Stimulated activated CD4-positive, alpha-beta T cell treated with anti-CD3 and anti-CD28 coated beads, TNF-alpha, amount 100 ng/mL, for 1 hour (primary cell): ENCODE results near the gene PPM1J.
"Not testable (repeated sequence)": the region's sequence is repeated elsewhere in the genome, so short reads cannot be mapped to it uniquely, and the experiment has no call there.

Experiments
- DNase-seq, 3 donors: peaks; one replicate each; pipeline ENCODE4 v3.0.0-alpha.2; 2020; ENCODE audit warnings: low read depth in 3 of 3, low spot score in 1 of 3

PPM1J gene

GRCh38 chr1:112715264-112716053, at the start of gene PPM1J:
Gene PPM1J (minus strand): TSS chr1:112715332. CDS start chr1:112715301, 31 bp downstream.
- DNase-seq, result peak; percentile 93 to 94 (median 93)

DNA sequence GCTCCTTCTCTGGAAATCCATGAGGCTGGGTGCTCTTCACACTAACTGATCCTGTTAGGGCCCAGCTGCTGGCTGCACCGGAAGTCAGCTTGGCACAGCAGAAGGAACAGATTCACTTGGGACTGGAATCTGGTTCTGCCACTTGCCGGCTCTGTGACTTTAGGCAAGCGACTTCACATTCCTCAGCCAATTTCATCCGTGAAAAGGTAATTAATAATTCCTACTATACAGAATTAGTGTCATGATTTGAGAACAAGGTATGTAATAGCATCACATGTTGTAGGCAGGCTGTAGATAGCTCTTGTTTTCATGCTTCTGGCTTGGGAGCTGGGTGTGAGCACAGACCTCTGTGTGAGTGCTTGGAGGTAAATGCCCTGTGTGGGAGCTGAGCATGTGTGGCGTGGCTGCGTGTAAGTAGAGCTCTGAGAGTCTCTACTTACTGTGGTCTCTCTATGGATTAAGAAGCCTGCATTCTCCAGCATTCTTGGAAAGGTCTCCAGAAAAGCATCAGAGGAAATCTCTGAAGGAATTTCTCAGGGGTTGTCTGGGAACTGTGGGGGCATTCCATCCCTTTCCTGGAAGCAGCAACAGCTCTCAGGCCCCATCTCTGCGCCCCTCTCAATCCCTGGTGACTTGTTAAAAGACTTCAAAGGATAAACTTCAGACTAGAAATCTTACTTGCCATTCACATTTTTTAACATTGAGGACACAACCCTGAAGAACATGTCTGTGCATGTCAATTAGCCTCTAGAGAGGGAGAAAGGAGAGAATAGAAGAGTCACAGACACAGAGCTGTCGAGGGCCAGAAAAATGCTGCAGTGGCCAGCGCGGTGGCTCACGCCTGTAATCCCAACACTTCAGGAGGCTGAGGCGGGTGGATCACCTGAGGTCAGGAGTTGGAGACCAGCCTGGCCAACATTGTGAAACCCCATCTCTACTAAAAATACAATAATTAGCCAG, 47.7 kb upstream of the PPM1J start:
- DNase-seq, result no peak

DNA sequence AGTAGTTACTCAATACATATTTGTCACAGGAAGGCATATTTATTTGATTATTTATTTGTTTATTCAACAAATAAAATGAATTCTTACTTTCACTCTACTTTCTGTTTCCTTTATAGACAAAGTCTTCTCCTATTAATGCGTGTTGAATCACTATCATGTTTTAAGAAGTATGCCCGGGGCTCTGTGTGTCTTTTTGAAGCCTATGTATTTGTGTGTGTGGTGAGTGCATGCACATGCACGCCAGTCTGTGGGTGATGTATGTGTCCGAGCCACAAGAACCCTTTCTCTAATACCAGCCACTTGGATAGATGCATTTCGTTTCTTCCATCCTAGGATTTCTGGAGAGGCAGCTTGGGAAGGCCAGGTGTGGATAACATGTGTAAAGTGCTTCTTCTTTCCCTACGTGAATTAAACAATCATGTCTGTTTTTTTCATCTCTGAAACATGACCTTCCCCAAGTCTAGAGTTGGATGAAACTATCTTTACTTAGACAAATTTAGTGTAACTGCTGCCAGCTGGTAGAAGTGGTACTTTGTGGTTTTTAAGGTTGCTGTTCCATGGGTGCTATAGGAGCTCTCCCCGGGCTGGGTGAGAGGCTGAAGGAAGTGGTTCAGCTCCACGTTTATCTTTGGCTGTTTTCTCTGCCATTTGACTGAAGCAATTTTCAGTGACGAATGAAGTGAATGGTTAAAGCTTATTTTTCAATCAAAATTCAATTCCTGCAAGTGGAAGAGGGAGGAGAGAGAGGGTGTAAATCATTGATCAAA, 46.8 kb upstream of the PPM1J start:
- no peak for DNase-seq

DNA sequence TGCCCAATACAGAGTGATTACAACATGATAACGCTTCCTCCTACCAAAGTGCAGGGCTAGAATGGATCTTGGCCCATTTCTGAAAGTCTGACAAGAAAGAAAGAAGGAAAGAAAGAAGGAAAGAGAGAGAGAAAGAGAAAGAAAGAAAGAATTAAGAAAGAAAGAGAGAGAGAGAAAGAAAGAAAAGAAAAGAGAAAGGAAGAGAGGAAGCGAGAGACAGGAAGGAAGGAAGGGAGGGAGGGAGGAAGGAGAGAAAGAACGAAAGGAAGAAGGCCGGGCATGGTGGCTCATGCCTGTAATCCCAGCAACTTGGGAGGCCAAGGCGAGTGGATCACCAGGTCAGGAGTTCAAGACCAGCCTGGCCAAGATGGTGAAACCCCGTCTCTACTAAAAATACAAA, 44.1 kb upstream of the PPM1J start:
- no peak for DNase-seq

- no peak for DNase-seq
These were observed 39.0 kb upstream of the PPM1J start for GRCh38 chr1:112754116-112754628.

DNA sequence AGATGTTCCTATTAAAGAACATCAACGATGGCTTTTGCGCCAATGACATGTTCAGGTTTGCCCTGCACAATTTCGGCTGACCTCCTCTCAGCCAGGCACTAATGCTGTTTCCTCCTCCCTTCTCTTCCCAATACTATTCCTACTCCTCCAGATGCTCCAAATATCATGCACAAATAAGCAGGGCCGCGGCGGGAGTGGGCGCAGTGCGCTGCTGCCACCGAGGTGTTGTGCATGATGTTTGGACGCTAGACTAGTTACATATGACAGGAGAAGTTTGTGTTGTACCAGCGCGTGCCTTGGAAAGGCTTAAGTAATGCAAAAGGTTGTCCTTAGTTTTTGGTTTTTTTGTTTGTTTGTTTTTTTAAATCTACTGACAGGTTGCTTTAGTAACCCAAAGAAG, 33.3 kb upstream of the PPM1J start:
- DNase-seq, result no peak

- DNase-seq, result no peak
These were observed 29.0 kb upstream of the PPM1J start for GRCh38 chr1:112744009-112744578.

GRCh38 chr1:112743174-112744008, 28.3 kb upstream of the PPM1J start:
- DNase-seq, result no peak

GRCh38 chr1:112737573-112737972, 22.4 kb upstream of the PPM1J start:
- no peak for DNase-seq

DNA sequence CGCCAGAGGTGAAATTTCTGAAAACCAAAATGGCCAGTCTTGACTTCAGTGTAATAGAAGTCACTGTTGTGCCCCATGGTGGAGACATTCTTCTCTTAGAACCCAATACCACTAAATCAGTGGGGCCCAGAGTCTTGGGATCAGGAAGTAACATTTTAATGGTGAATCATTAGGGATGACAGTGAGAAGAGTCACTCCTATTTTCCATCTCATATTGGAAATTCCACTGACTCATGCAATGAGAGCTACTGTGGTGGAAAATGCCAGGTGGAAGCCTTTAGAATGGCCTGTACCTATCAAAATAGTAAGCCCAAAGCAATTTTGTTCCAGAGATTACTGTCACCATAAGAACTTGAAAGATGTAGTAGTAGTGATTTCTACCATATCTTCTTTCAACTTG, 20.6 kb upstream of the PPM1J start:
- no peak for DNase-seq

GRCh38 chr1:112731451-112731850, 16.3 kb upstream of the PPM1J start:
- DNase-seq, result no peak

DNA sequence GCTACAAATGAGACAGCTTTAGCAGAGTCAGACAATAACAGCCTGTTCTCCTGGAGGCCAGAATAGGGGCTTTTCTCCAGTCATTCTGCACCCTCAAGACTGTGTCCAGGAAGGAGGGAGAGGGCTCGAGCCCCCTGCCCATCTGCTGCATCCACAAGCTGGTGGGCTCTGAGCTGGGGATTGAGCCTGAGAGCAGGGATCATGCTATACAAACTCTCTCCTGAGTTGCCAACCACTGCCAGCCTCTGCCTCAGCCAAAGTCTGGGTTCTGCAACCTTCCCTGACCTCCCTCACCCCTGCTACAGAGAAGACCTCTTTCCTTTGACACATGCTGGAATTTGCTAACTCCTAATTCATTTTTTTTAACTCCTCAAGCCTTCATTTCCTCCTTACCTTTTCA, 14.8 kb upstream of the PPM1J start:
- DNase-seq, result no peak

DNA sequence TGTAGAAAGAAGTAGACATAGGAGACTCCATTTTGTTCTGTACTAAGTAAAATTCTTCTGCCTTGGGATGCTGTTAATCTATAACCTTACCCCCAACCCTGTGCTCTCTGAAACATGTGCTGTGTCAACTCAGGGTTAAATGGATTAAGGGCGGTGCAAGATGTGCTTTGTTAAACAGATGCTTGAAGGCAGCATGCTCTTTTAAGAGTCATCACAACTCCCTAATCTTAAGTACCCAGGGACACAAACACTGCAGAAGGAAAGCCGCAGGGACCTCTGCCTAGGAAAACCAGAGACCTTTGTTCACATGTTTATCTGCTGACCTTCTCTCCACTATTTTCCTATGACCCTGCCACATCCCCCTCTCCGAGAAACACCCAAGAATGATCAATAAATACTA, 13.9 kb upstream of the PPM1J start:
- DNase-seq, result not testable (repeated sequence)

DNA sequence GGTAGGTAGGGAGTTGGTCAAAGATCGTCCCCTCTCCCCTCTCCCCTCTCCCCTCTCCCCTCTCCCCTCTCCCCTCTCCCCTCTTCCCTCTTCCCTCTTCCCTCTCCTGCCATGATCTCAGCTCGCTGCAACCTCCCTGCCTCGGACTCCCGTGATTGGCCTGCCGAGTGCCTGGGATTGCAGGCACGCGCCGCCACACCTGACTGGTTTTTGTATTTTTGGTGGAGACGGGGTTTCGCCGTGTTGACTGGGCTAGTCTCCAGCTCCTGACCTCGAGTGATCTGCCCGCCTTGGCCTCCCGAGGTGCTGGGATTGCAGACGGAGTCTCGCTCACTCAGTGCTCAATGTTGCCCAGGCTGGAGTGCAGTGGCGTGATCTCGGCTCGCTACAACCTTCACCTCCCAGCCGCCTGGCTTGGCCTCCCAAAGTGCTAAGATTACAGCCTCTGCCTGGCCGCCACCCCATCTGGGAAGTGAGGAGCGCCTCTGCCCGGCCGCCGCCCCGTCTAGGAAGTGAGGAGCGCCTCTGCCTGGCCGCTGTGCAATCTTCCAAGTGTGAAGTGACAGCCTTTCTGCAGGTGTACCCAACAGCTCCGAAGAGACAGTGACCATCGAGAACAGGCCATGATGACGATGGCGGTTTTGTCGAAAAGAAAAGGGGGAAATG, 13.3 kb upstream of the PPM1J start:
- DNase-seq, result not testable (repeated sequence)

- DNase-seq, result no peak
These were observed 12.6 kb upstream of the PPM1J start for GRCh38 chr1:112727716-112728115.

DNA sequence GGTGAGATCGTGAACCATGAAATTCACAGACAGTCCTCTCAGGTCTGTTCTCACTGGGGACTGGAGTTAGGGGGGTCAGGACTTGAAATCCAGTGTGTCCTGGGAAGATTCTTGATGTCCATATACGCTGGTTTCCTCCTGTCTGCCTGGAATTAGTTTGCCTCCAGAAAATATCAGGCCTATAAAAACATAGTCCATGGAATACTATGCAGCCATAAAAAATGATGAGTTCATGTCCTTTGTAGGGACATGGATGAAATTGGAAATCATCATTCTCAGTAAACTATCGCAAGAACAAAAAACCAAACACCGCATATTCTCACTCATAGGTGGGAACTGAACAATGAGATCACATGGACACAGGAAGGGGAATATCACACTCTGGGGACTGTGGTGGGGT, 9.1 kb upstream of the PPM1J start:
- not testable (repeated sequence) for DNase-seq

DNA sequence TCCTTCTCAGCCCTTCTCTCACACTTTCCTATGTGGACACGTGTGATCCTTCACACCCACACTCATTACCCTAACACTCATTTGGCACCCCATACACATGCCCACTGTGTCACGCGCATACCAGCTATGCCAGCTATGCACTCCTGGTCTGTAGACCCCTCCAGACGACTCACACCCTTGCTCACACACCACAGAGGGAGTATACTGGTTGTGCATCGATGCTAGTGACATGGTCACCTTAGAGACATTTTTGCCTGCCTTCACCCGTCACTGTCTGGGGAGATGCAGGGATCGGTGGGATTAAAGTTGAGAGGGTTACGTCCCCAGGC, 8.3 kb upstream of the PPM1J start:
- no peak for DNase-seq

- no peak for DNase-seq
These were observed 7.7 kb upstream of the PPM1J start for GRCh38 chr1:112722601-112723510.
